DND-41 (cell line): Measurements from ENCODE around the gene RETNLB.

Experiments used
- ATAC-seq: fragments of 200-7000 bp; cut with Tn5 transposase; 3 replicates; pipeline ENCODE4 v1.9.1; 2021; ENCODE audit warnings: low read depth; ENCODE audit not compliant: insufficient read depth
- DNase-seq: peaks from one replicate; pipeline ENCODE4 v3.0.0-alpha.2; 2020
- H2AFZ ChIP-seq: 2 replicates; pipeline ENCODE4 v1.6.0; 2012; ENCODE audit warnings: low read depth, low read length
- H3K27ac ChIP-seq: 2 replicates; pipeline ENCODE4 v1.5.1; 2012; ENCODE audit warnings: low read length, inconsistent platforms
- H3K27me3 ChIP-seq: fragments of 200-600 bp; sonication (generic); 2 replicates; pipeline ENCODE4 v1.6.0; 2012; ENCODE audit warnings: low read length, mild to moderate bottlenecking, inconsistent platforms; ENCODE audit not compliant: insufficient read depth, poor library complexity
- H3K36me3 ChIP-seq: 2 replicates; pipeline ENCODE4 v1.5.1; 2012; ENCODE audit warnings: low read length, inconsistent platforms; ENCODE audit not compliant: insufficient read depth
- H3K4me1 ChIP-seq: 2 replicates; pipeline ENCODE4 v1.5.1; 2012; ENCODE audit warnings: mild to moderate bottlenecking, low read length; ENCODE audit not compliant: insufficient read depth
- H3K4me2 ChIP-seq: 2 replicates; pipeline ENCODE4 v1.6.0; 2012; ENCODE audit warnings: mild to moderate bottlenecking, moderate library complexity, low read length, inconsistent platforms; ENCODE audit not compliant: insufficient read depth
- H3K4me3 ChIP-seq, 2 experiments: fragments of 200-600 bp in 1 of 2; shearing (Covaris generic) in 1 of 2; 2 replicates each; pipeline ENCODE4 v1.5.1; 2012 to 2016; ENCODE audit warnings: inconsistent platforms in 2 of 2, low read length in 2 of 2, mild to moderate bottlenecking in 2 of 2, low read depth in 1 of 2, moderate library complexity in 1 of 2
- H3K79me2 ChIP-seq: 2 replicates; pipeline ENCODE4 v1.6.0; 2012; ENCODE audit warnings: low read length, inconsistent platforms; ENCODE audit not compliant: insufficient read depth
- H3K9ac ChIP-seq: 2 replicates; pipeline ENCODE4 v1.6.0; 2012; ENCODE audit warnings: low read depth, mild to moderate bottlenecking, inconsistent platforms, low read length, moderate library complexity
- H3K9me3 ChIP-seq: 2 replicates; pipeline ENCODE4 v1.5.1; 2012; ENCODE audit warnings: low read length, moderate library complexity, mild to moderate bottlenecking, inconsistent platforms; ENCODE audit not compliant: insufficient read depth, severe bottlenecking
- H4K20me1 ChIP-seq: 2 replicates; pipeline ENCODE4 v1.6.0; 2012; ENCODE audit warnings: low read length; ENCODE audit not compliant: insufficient read depth
- CTCF ChIP-seq: IDR thresholded peaks from 2 replicates; pipeline ENCODE4 v1.5.1; 2012; ENCODE audit warnings: borderline replicate concordance, low read length, moderate library complexity, mild to moderate bottlenecking; ENCODE audit not compliant: poor library complexity, severe bottlenecking; ENCODE audit errors: extremely low read depth
- EZH2 ChIP-seq: IDR thresholded peaks from 3 replicates; pipeline ENCODE4 v1.6.1; 2012; ENCODE audit warnings: borderline replicate concordance, low read depth, mild to moderate bottlenecking, moderate library complexity, low read length, inconsistent platforms; ENCODE audit not compliant: severe bottlenecking

RETNLB gene

GRCh38 chr3:108728105-108728504 lies 29.1 kb downstream of the RETNLB start:
- H3K9me3 ChIP-seq, result no peaks in the 10 kb centered on the region
- H3K27me3 ChIP-seq, result no peaks in the 10 kb centered on the region
- H3K79me2 ChIP-seq, result no peaks in the 10 kb centered on the region
- ATAC-seq, result no peak
- H3K4me1 ChIP-seq, result no peaks in the 10 kb centered on the region
- no peak overlapping the region for H3K27ac ChIP-seq
- TF ChIP-seq EZH2 (no peak), CTCF (no peak)
- H3K4me3 ChIP-seq, result no peak overlapping the region
- no peak overlapping the region for H3K9ac ChIP-seq
- no peaks in the 10 kb centered on the region for H3K36me3 ChIP-seq
- no peak for DNase-seq
- H4K20me1 ChIP-seq, result no peaks in the 10 kb centered on the region
- no peak overlapping the region for H3K4me2 ChIP-seq
- no peak overlapping the region for H2AFZ ChIP-seq

GRCh38 chr3:108724101-108724500 lies 33.1 kb downstream of the RETNLB start:
- Histone ChIP-seq H3K79me2 (no peaks in the 10 kb centered on the region), H2AFZ (no peak overlapping the region), H3K4me1 (no peaks in the 10 kb centered on the region; the same call in 1 of the 2 replicates), H3K9ac (no peak overlapping the region), H3K36me3 (no peaks in the 10 kb centered on the region), H3K4me3 (no peak overlapping the region), H3K9me3 (no peaks in the 10 kb centered on the region), H3K27me3 (no peaks in the 10 kb centered on the region), H3K27ac (no peak overlapping the region), H4K20me1 (no peaks in the 10 kb centered on the region), H3K4me2 (no peak overlapping the region)
- DNase-seq, result no peak
- ATAC-seq, result no peak
- TF ChIP-seq CTCF (no peak), EZH2 (no peak)

GRCh38 chr3:108722724-108723123 lies 34.5 kb downstream of the RETNLB start:
- Histone ChIP-seq H3K27me3 (no peaks in the 10 kb centered on the region), H3K9me3 (no peaks in the 10 kb centered on the region), H3K9ac (no peak overlapping the region), H2AFZ (no peak overlapping the region), H3K79me2 (no peaks in the 10 kb centered on the region), H3K4me2 (no peak overlapping the region), H3K27ac (no peak overlapping the region), H3K36me3 (no peaks in the 10 kb centered on the region), H4K20me1 (no peaks in the 10 kb centered on the region), H3K4me3 (no peak overlapping the region), H3K4me1 (no peaks in the 10 kb centered on the region; the same call in 1 of the 2 replicates)
- ATAC-seq (no peak), DNase-seq (no peak)
- TF ChIP-seq CTCF (no peak), EZH2 (no peak)
